HG03354 (cell line): ENCODE results near the gene KRT5.

ENCODE experiments used
- ATAC-seq: cut with Tn5 transposase; IDR thresholded peaks from one replicate; pipeline ENCODE4 v1.9.1; 2021; ENCODE audit warnings: mild to moderate bottlenecking; ENCODE audit not compliant: unreplicated experiment, poor library complexity, severe bottlenecking

Gene KRT5

DNA sequence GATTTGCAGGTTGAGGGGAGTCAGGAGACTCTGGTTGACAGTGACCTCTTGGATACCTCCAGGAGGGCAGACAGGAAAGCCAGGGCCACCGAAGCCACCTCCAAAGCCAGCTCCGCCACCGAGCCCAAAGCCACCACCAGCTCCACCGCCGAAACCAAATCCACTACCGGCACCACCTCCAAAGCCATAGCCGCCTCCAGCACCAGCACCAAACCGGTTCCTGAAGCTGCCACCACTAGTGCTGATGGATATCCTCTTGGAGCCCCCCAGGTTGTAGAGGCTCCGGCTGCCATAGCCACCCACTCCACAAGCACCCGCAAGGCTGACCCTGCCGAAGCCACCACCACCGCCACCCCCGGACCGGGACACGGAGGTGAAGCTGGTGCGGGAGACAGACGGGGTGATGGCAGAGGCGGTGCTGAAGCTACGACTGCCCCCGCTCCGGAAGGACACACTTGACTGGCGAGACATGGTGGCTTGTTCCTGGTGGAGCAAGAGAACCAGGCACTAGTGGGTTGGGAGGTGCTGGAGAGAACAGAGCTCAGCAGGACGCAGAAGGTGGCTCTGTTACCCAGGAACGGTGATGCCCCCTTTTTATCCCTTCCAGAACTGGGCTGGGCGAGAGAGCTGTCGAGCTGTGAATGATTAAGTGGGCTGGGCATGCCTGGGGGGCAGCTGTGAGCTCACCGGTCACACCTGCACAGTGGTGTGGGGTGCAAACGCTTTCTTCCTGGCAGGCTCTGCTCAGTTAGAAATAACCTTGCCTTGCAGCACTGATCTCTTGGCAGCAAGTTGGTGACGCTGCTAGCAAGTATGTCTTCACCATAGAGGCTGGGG lies at the start of gene KRT5:
Gene KRT5, minus strand, starts transcription at position 569 of the 837 bp plus-strand sequence. Its CDS starts 98 bp downstream, at position 471.
- no peak for ATAC-seq

DNA sequence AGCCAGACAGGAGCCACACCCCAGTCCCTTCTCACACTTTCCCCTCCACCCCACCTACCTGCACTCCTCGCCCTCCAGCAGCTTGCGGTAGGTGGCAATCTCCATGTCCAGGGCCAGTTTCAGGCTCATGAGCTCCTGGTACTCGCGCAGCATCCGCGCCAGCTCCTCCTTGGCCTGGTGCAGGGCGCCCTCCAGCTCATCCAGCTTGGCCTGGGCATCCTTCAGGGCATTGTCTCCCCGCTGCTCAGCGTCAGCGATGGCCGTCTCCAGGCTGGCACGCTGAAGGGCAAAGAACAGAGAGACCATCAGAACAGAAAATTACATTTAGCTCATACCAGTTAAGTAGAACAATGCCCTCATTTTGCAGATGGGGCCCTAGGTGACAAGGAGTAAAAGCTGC lies 47.9 kb upstream of the KRT5 start:
- ATAC-seq, result no peak

DNA sequence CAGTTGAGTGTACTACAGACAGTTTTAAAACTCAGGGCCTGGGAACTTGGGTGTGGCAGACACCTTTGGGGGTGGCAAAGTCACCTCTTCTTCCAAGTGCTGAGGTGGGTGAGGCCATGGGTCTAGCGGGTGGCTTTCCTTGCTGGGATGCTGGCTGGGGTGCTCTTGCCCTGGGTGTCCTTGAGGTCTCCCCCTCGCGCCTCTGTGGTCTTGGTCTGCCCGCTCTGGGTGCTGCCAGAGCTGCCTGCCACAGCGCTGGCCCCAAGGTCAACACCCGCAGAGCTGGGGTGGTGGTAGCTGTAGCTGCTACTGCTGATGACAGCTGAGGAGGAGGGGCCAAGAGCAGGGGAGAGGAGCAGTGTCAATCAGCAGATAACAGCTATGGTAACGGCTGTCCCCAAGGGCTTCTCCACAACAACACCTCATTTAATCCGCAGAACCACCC lies 46.7 kb upstream of the KRT5 start:
- no peak for ATAC-seq

DNA sequence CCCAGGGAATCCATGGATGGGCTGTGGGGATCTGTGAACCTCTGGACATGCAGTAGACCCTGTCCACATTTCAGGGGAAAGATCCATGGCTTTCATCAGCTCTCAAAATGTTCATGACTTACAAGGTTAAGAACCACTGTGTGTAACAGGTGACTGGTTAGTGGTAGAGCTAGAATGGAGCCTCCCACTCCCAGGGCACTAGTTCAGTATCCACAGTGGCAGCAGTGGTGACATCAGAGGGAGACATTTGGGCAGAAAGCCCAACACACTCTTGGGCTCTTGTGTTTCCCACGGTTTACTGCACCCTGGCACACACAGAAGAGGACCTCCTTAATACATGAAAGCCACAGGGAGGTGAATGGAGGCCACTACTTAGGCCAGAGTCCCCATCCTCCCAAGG lies 44.4 kb upstream of the KRT5 start:
- ATAC-seq, result no peak

DNA sequence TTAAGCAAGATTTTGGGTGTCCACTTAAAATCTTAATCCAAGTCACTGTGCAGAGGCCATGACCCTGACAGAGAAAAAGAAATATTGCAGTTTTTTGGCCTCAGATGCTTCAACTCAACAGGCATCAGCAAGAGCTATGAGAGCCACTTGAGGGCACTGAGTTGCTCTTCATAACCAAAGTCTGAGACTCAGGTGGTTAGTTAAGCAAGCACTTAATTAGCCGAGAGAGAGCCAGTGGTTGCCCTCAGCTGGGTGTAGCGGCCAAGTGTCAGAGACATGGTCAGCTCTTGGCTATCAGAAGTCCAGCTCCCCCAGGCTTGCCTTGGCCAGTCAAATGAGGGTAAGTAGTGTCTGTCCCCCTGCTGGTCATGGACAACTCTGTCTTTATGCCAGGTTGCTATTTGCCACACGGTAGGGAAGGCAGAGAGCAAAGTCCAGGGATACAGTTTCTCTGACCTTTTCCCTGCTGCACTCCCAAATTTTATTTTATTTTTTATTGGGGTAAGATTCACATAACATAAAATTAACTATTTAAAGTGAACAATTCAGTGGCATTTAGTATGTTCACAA lies 41.8 kb upstream of the KRT5 start:
- ATAC-seq, result no peak

DNA sequence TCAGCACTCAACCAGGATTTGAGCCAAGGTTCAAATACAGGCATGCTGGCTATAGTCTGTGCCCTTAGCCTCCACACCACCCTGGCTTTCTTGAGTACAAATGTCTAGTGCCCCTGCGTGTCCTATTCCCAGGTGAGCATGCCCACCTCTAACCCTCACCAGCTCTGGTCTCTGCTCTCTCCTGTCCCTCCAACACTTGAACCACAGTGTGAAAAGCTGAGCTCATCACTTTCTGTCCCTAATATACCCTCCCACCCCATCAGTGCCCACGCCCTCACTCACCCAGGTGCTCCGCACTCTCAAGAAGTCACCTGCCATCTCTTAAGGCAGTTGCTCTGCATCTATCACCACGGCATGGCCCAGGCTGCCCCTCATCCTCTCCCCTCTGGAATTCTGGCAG lies 39.8 kb upstream of the KRT5 start:
- no peak for ATAC-seq

DNA sequence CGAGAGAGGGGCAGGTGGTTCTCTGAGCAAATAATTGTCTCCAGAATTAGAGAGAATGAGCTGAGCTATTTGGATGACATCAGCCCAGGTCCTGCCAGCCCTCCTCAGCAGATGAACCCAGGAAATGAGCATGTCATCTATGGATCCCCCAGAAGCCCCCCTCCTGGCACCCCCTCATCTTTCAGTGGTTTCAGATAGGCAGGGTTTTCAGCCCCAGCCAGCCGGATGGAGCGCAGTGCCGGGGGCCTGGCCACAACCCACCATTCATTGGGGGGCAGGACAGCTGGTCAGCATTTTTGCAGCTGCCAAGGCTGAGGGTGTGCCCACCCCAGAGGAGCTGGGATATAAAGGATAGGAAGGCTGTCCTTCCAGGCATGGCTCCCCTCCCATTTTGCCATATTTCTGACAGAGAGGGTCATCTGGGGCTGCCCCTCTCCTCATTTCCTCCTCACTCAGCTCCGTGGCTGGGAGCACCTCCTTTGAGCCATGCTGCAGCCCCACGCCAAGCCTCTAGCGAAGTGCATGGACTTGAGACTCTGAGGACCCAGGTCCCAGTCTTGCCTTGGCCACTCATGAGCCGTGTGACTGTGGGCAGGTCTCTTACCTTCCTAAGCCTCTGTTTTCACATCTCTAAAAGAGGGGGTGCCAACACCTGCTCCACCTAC lies 38.7 kb upstream of the KRT5 start:
- ATAC-seq, result no peak

DNA sequence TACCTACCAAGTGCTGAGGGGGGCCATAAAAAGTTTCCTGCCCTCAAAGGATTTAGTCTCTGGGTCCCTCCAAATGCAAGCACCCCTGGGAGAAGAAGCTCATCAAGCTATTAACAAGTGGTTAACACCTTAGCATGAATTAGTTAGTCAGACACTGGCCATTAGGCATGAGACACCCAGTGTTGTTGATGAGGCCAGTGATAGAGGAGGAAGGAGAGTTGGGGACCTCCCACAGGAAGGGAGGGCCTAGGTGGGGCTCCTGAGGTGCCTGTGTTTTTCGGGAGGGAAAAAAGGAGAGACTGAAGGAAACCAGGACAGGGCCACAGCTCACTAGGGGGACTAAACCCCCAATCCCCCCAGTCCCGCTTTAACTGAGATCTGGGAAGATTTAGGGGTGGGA lies 37.3 kb upstream of the KRT5 start:
- ATAC-seq, result no peak

DNA sequence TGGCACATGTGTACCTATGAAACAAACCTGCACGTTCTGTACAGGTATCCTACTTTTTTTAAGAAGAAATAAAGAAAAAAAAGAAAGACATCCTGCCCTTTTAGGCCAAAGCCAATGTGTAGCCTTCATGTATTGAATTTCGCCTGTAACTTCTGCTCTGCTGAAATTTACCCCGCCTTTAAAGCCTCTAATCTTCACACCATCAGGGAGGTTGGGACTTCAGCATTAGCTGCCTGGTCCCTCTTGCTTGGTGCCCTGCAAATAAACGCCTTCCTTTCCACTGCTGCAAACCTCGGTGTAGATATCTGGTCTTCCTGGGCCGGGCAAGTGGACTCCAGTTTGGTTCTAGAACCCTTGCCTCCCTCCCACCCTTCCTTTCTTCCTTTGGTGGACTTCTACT lies 35.4 kb upstream of the KRT5 start:
- no peak for ATAC-seq

DNA sequence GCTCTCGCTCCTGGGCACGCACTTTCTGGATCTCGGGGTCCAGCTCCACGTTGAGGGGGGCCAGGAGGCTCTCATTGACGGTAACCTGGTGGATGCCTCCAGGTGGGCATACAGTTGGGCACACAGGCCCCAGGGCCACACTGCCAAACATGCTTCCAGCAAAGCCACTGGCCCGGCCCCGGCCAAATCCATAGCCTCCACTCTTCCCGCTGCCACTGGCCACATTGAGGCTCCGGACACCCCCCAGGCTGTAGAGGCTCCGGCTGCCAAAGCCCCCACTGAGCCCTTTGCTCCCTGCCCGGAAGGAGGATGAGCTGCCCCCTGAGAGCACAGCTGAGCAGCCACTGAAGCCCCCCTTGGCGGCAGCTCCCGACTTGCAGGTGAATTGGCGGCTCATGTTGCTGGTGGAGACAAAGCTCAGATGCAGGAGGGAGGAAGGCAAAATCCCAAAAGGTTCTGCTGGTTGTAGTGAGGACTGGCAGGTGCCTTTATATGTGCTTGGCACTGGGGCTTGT lies 32.5 kb upstream of the KRT5 start, which contains the start of gene KRT71:
Gene KRT71, minus strand, starts transcription at position 465 of the 515 bp plus-strand sequence. Its CDS starts 68 bp downstream, at position 397.
- no peak for ATAC-seq

DNA sequence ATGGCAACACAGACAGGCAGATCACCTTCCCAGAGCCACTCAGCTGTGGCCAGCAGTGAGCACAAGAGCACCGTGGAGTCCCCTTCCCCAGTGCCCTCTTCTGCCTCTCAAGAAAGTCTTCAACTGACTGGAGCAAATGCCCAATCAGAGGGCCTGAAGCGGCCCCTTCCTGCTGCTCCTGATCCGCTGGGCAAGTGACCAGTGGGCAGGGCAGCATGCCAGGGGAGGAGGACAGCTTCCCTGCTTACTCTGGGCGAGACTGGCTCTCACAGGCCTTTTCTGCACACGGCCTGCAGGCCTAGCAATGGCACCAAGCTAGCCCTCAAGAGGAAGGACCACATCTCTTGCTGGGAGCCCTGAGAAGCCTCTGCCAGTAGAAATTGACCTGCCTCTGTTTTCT lies 31.9 kb upstream of the KRT5 start:
- ATAC-seq, result no peak

DNA sequence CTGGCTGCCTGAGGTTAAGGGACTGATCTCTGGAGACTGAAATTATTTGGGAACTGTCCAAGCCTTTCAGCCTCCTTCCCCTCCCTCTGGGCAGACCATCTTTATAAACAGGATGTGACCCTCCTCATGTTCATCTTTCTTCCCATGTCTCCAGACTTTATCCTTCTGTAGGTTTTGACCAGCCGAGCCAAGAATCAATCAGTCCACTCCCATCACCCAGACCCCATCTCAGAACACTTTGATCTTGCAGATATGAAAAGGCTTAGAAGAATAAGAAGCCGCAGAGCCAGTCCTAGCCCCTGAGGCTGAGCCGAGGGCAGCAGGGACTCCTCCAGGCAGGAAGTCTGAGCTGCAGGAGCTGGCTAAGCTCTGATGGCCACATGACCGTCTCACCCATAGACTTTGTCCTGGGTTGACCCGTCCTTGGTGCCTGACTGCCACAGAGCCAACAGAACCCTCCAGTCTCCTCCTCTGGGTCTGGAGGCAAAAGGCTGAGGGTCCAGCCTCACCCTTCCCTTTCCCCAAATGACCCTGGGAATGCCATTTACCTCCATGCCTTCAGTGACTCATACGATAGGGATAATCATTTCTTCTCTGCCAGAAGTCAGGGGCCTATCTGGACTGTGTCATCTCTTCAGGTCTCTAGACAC lies 31.1 kb upstream of the KRT5 start:
- no peak for ATAC-seq

DNA sequence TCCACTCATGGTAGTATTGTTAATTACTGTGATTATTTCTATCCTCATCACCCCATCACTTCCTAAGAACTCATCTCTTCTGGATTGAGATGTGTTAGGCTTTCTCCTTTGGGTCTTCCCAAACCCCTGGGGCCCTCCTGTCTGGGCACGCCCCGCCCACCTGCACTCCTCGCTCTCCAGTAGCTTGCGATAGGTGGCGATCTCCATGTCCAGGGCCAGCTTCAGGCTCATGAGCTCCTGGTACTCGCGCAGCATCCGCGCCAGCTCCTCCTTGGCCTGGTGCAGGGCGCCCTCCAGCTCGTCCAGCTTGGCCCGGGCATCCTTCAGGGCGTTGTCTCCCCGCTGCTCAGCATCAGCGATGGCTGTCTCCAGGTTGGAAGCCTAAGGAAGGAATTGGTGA lies 25.9 kb upstream of the KRT5 start:
- no peak for ATAC-seq

DNA sequence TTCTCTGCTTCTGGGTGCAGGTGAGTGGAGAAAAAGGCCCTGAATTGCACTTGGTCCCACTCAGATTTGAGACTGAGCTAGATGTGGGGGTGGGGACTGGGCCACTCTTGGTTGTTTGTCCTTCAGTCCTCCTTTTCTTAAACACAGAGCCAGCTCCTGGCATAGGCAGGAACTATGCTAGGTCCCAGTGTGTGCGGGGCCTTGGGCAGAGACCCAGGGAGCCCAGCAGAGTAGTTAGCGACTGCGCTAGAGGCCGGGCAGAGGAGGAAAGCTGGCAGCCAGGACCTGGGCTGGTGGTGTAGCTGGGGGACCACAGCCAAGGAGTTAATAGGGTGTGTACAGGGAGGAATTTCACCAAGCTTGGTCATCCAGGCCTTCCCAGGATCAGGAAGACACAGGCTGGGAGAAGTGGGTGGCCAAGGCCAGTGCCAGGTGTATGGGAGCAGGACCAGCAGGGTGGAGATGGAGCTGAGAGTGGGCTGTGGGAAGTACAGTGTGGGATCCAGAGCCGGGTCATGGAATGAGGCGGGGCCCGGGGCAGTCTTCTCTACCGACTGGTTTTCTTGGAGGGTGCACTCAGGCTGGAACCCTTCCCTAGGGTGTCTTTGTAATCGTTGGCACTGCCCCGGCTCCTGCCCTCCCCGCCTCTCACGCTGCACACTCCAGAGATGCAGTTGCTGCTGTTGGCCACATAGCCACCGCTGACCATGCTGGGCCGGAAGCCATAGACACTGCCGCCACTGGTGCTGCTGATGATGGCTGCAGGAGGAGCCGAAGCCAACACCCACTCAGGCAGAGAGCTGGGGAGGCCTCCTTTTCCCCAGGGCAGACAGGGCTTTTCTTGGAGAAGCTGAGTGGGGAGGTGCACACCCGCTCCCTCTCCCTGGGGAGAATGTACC lies 24.0 kb upstream of the KRT5 start:
- ATAC-seq, result no peak

DNA sequence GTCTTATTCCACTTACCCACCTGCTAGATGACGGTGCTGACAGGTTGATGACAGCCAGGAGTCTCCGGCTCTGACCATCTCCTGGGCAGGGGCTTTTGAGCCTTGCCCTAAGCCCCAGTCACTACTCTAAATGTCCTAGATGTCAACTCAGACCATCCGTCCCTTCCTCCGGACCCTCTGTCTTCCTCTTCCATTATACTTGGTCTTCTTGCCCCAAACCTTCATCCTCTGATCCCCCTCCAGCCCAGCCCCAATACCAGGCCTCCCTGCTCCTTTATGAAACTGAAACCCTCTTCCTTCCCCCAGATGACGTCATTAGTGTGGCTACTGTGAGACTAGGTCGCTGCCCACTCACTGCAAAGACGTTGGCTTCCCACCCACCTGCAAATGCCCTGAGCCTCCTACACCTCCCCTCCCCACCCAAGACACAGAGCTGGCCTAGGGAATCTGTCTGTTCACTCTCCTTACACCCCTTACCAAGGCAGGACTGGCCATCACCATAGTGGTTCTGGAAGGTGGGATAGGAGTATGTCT lies 22.7 kb upstream of the KRT5 start:
- ATAC-seq, result no peak

DNA sequence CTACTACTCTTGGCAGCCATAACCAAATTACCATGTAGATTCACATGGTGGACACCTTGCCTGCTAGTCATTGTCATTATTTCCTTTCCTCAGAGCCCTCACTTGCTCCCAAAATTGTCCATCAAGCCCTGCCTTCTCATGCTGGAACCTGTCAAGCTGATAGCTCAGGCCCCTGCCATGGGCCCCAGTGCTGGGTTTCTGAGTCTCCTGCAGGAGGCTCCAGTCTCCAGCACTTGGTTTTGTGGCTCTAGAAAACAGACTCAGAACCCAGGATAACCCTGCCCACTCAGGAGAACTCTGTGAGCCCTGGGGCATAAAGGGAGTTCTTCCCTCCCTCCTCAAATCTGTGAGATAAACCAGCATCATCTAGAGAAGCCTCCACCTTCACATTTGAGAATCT lies 22.0 kb upstream of the KRT5 start:
- ATAC-seq, result no peak

DNA sequence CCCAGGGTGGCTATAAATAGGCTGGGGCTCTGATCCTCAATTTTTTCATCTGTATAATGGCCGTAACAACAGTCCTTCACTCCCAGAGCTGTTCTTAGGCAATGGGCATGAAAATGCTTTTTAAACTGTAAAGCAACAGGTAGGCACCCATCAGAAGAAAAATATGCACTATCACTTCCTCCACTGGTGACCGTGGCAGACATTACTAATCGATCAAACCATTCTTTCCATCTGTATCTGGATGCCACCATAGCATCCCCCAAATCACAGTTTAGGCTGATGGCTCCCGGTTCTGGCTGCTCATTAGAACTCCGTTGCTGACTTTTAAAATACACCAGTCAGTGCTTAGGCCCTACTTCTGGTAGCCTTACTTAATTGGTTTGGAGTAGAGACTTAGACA lies 21.5 kb upstream of the KRT5 start:
- ATAC-seq, result no peak

DNA sequence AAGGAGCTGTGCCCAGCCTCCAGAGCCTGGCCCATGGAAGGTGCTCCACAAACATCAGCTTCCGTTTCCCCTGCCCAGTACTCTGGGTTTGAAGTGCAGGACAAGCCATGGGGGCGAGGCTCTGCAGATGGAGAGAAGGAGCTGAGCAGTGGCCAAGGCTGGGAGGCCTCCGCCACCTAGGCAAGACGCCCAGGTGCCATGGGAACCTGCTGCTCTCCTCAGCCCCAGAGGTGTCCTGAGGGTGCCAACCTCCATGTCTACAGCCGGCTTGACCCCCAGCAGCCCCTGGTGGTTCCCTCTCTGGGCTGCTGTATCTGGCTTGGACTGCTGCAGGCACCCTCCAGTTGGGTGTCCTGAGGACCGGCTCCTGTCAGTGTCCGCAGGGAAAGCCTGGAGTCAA lies 20.3 kb upstream of the KRT5 start:
- ATAC-seq, result no peak

DNA sequence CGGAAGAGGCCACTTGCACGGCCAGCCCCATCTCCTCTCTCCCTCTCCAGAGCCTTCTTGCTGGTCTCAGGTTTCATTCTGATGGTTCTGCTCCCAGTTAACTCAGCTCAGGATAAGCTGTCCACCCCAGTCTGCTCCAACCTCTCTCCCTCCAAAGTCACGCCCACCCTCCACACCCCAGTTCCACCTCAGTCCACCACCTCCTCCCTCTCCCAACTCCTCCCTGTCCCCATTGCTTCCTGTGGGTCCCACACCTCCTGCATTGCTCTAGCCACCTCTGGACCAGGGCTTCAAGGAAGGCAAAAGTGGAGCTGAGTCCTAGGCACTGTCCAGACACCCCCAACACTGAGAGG lies 19.6 kb upstream of the KRT5 start:
- ATAC-seq, result no peak
